ENCODE measurements around the gene PRDM1.
A peak's percentile ranks its signal among the peaks of the same experiment; 100 is the strongest.

The PRDM1 gene

DNA sequence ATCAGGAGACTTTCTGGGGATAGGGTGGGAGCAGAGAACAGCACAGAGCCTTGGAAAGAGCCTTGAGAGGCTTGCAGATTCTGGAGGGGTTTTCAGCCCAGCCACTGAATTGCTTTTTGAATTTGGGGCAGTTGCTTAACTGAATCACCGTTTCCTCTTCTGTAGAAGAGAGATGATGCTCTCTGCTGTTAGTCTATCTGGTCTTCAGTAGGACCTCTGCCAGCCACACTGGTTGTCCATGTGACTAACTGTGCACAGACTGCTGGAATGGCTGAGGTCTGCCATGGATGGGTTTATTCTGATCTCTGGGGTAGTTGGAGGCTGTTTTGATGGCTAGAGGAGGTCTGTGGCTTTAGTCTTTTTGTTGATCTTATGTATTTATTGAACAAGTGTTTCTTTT, 21.4 kb upstream of the PRDM1 start:
- TF ChIP-seq CREB5 (CRISPR knock-in tag; IDR thresholded peaks at IDR 0.05; ENCODE audit: low read depth) (no peak), ZNF8 (CRISPR knock-in tag; IDR thresholded peaks at IDR 0.05) (no peak), ZNF70 (CRISPR knock-in tag; IDR thresholded peaks at IDR 0.05) (no peak), ESRRG (CRISPR knock-in tag; IDR thresholded peaks at IDR 0.05) (no peak), RARB (CRISPR knock-in tag; IDR thresholded peaks at IDR 0.05) (no peak), GLIS3 (CRISPR knock-in tag; IDR thresholded peaks at IDR 0.05) (no peak), BACH2 (CRISPR knock-in tag; IDR thresholded peaks at IDR 0.05; ENCODE audit: borderline replicate concordance) (no peak), CSDC2 (CRISPR knock-in tag; IDR thresholded peaks at IDR 0.05) (no peak), ZFP3 (CRISPR knock-in tag; IDR thresholded peaks at IDR 0.05) (no peak), ISL1 (CRISPR knock-in tag; IDR thresholded peaks at IDR 0.05) (no peak), OSR1 (CRISPR knock-in tag; IDR thresholded peaks at IDR 0.05) (no peak), ARNTL (CRISPR knock-in tag; IDR thresholded peaks at IDR 0.05; ENCODE audit: borderline replicate concordance, low read depth) (no peak)
- TF ChIP-seq, protein P1, sequence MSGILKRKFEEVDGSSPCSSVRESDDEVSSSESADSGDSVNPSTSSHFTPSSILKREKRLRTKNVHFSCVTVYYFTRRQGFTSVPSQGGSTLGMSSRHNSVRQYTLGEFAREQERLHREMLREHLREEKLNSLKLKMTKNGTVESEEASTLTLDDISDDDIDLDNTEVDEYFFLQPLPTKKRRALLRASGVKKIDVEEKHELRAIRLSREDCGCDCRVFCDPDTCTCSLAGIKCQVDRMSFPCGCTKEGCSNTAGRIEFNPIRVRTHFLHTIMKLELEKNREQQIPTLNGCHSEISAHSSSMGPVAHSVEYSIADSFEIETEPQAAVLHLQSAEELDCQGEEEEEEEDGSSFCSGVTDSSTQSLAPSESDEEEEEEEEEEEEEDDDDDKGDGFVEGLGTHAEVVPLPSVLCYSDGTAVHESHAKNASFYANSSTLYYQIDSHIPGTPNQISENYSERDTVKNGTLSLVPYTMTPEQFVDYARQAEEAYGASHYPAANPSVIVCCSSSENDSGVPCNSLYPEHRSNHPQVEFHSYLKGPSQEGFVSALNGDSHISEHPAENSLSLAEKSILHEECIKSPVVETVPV (CRISPR knock-in tag; IDR thresholded peaks at IDR 0.05): no peak
- TF ChIP-seq, protein P2, sequence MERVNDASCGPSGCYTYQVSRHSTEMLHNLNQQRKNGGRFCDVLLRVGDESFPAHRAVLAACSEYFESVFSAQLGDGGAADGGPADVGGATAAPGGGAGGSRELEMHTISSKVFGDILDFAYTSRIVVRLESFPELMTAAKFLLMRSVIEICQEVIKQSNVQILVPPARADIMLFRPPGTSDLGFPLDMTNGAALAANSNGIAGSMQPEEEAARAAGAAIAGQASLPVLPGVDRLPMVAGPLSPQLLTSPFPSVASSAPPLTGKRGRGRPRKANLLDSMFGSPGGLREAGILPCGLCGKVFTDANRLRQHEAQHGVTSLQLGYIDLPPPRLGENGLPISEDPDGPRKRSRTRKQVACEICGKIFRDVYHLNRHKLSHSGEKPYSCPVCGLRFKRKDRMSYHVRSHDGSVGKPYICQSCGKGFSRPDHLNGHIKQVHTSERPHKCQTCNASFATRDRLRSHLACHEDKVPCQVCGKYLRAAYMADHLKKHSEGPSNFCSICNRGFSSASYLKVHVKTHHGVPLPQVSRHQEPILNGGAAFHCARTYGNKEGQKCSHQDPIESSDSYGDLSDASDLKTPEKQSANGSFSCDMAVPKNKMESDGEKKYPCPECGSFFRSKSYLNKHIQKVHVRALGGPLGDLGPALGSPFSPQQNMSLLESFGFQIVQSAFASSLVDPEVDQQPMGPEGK (CRISPR knock-in tag; IDR thresholded peaks at IDR 0.05; ENCODE audit: borderline replicate concordance): no peak
- ATAC-seq: peak; percentile 35

DNA sequence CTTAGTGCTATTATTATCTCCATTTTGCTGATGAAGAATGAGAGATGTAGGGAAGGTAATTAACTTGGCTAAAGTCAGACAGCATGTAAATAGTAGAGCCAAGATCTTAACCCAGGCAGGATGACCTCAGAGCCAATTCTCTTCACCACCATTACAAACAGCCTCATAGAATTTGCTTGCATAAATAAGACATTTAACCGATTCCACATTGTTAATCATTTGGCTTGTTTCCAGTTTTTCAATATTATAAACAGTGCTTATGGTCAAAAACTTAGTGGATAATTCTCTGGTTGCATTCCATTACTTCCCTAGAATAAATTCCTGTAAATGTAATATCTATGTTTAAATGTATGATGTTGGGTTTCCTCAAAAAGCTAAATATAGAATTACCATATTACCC, 19.1 kb upstream of the PRDM1 start:
- ATAC-seq: no peak
- TF ChIP-seq TCF4 (CRISPR knock-in tag; IDR thresholded peaks at IDR 0.05; ENCODE audit: borderline replicate concordance): no peak
- no peak for TF ChIP-seq ISL1 (CRISPR knock-in tag; IDR thresholded peaks at IDR 0.05)
- no peak for TF ChIP-seq CREB5 (CRISPR knock-in tag; IDR thresholded peaks at IDR 0.05; ENCODE audit: low read depth)
- no peak for TF ChIP-seq ESRRG (CRISPR knock-in tag; IDR thresholded peaks at IDR 0.05)
- TF ChIP-seq, protein P3, sequence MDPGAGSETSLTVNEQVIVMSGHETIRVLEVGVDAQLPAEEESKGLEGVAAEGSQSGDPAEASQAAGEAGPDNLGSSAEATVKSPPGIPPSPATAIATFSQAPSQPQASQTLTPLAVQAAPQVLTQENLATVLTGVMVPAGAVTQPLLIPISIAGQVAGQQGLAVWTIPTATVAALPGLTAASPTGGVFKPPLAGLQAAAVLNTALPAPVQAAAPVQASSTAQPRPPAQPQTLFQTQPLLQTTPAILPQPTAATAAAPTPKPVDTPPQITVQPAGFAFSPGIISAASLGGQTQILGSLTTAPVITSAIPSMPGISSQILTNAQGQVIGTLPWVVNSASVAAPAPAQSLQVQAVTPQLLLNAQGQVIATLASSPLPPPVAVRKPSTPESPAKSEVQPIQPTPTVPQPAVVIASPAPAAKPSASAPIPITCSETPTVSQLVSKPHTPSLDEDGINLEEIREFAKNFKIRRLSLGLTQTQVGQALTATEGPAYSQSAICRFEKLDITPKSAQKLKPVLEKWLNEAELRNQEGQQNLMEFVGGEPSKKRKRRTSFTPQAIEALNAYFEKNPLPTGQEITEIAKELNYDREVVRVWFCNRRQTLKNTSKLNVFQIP (CRISPR knock-in tag; IDR thresholded peaks at IDR 0.05; ENCODE audit: borderline replicate concordance, low read depth): no peak
- no peak for TF ChIP-seq OSR1 (CRISPR knock-in tag; IDR thresholded peaks at IDR 0.05)
- no peak for TF ChIP-seq ZFP3 (CRISPR knock-in tag; IDR thresholded peaks at IDR 0.05)
- no peak for TF ChIP-seq ZNF8 (CRISPR knock-in tag; IDR thresholded peaks at IDR 0.05)
- TF ChIP-seq SNAI2 (CRISPR knock-in tag; IDR thresholded peaks at IDR 0.05): no peak
- TF ChIP-seq, protein P1 (CRISPR knock-in tag; IDR thresholded peaks at IDR 0.05): no peak
- TF ChIP-seq PPARA (CRISPR knock-in tag; IDR thresholded peaks at IDR 0.05; ENCODE audit: borderline replicate concordance): no peak
- no peak for TF ChIP-seq CSDC2 (CRISPR knock-in tag; IDR thresholded peaks at IDR 0.05)
- no peak for TF ChIP-seq BACH2 (CRISPR knock-in tag; IDR thresholded peaks at IDR 0.05; ENCODE audit: borderline replicate concordance)
- no peak for TF ChIP-seq ZFP30 (CRISPR knock-in tag; IDR thresholded peaks at IDR 0.05)
- no peak for TF ChIP-seq TOX (CRISPR knock-in tag; IDR thresholded peaks at IDR 0.05; ENCODE audit: borderline replicate concordance)
- no peak for TF ChIP-seq ZNF565 (CRISPR knock-in tag; conservative IDR thresholded peaks at IDR 0.05; ENCODE audit: low read depth)
- TF ChIP-seq, protein P2 (CRISPR knock-in tag; IDR thresholded peaks at IDR 0.05; ENCODE audit: borderline replicate concordance): no peak
- TF ChIP-seq ARNTL (CRISPR knock-in tag; IDR thresholded peaks at IDR 0.05; ENCODE audit: borderline replicate concordance, low read depth): no peak
